ENCODE measurements around the gene HES2. TPM values are rescaled to one million over a fixed set of nuclear protein-coding genes. Genes with fewer than 3 reads are reported as not detected.

The HES2 gene
- total and polyA plus RNA-seq, 4 donors = 0.10 TPM; not detected in 3

DNA sequence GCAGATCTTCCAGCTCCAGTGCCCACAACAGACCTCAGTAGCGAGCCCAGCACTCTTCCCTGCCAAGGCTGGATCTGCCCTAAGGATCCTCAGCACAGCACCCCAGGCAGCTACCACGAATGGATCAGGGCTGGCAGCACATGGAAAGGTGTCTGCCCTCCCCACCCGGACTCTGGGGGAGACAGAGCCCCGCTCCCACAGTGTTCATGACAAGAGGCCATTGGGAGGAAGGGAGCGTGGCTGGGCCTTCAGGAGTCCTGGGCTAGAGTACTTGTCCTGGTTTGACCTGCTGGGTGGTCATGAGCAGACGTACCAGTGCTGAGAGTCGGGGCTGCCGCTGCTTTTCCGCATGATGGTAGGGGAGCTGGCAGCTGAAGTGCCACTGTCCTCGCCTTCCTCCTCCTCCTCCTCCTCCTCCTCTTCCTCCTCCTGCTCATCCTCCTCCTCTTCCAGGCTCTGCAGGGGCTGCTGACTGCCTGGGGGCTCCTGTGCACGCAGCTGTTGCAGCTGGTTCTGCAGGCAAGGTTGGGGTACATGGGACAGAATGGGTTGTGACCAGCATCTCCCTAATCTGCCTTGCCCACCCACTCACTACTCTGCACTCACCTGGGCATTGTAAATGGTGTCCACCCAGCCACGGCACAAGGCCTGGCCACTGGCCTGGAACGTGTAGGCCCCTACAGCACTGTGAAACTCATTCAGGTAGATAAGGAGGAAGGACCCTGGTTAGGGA, 49.2 kb upstream of the HES2 start (continued):
- TF ChIP-seq, protein P1, sequence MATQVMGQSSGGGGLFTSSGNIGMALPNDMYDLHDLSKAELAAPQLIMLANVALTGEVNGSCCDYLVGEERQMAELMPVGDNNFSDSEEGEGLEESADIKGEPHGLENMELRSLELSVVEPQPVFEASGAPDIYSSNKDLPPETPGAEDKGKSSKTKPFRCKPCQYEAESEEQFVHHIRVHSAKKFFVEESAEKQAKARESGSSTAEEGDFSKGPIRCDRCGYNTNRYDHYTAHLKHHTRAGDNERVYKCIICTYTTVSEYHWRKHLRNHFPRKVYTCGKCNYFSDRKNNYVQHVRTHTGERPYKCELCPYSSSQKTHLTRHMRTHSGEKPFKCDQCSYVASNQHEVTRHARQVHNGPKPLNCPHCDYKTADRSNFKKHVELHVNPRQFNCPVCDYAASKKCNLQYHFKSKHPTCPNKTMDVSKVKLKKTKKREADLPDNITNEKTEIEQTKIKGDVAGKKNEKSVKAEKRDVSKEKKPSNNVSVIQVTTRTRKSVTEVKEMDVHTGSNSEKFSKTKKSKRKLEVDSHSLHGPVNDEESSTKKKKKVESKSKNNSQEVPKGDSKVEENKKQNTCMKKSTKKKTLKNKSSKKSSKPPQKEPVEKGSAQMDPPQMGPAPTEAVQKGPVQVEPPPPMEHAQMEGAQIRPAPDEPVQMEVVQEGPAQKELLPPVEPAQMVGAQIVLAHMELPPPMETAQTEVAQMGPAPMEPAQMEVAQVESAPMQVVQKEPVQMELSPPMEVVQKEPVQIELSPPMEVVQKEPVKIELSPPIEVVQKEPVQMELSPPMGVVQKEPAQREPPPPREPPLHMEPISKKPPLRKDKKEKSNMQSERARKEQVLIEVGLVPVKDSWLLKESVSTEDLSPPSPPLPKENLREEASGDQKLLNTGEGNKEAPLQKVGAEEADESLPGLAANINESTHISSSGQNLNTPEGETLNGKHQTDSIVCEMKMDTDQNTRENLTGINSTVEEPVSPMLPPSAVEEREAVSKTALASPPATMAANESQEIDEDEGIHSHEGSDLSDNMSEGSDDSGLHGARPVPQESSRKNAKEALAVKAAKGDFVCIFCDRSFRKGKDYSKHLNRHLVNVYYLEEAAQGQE (IDR thresholded peaks at IDR 0.05) = no peak

DNA sequence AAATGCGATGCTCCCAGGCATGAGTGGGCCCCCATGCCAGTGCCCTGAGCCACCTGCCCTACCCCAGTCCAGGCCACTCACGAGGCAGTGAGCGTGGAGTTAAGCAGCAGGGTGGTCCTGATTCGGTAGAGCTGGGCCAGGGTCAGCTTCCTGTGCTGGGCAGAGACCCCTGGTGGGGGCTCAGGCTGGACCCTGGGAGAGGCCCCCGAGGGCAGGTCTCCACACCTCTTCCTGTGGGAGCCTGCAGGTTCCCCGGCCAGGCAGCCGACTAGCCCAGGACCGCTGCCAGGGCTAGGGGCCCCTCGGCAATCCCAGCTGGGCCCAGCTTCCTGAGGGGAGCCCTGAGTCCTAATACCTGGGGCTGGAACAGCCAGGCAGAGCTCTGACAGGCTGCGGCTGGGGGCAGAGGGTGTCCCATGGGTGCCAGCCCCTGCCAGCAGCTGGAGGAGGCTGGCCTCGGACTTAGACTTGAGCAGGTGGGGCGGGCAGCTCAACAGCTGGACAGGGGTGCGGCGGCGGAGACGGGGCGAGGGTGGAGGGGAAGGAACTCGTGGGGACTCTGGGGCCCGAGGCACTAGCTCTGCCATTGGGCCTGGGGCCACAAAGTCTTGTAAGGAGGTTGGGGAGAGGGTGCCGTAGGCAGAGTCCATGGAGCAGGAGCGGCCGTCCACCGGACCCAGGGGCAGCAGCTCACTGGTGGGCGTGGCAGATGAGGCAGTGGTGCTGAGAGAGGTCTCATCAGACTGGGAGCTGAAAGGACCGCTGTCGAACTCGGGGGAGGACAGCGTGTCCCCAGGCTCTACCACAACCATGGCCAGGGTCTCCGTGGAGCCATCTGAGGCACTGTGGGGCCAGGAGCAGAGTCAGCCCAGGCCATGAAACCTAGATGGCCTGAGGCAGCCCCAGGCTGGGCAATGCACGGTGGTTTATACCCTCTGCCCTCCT, 48.3 kb upstream of the HES2 start:
- TF ChIP-seq NR2F2 (IDR thresholded peaks at IDR 0.05) (no peak), JUND (IDR thresholded peaks at IDR 0.05) (no peak), GABPA (IDR thresholded peaks at IDR 0.05 in 1 of 2, conservative IDR thresholded peaks at IDR 0.05 in 1 of 2) (no peak), FOXA1 (IDR thresholded peaks at IDR 0.05) (no peak)
- TF ChIP-seq, protein P1 (IDR thresholded peaks at IDR 0.05) = no peak
- Histone ChIP-seq H3K4me1 (ENCODE audit: control insufficient read depth in 4 of 4, insufficient read depth in 4 of 4, low read length in 3 of 4) (peaks cover 7 to 28% (median 16%) of the 10 kb centered on the region in 4 donors), H3K27ac (ENCODE audit: low read depth in 1 of 2, low read length in 2 of 2) (no peak overlapping the region), H3K4me3 (ENCODE audit: low read depth in 1 of 3, low read length in 3 of 3) (no peak overlapping the region), H3K27me3 (ENCODE audit: control insufficient read depth in 4 of 4, insufficient read depth in 4 of 4, low read length in 3 of 4) (no peaks in the 10 kb centered on the region), H3K36me3 (ENCODE audit: control insufficient read depth in 4 of 4, insufficient read depth in 3 of 4, low read depth in 1 of 4, low read length in 3 of 4) (no peaks in the 10 kb centered on the region), H3K9me3 (ENCODE audit: control insufficient read depth in 4 of 4, low read length in 3 of 4) (no peaks in the 10 kb centered on the region), H3K9ac (ENCODE audit: low read depth in 1 of 2, low read length in 2 of 2) (no peak overlapping the region)
- DNase-seq (ENCODE audit: low spot score) = no peak
- 95% methylated on average over 30 of the region's 30 CpGs for WGBS

DNA sequence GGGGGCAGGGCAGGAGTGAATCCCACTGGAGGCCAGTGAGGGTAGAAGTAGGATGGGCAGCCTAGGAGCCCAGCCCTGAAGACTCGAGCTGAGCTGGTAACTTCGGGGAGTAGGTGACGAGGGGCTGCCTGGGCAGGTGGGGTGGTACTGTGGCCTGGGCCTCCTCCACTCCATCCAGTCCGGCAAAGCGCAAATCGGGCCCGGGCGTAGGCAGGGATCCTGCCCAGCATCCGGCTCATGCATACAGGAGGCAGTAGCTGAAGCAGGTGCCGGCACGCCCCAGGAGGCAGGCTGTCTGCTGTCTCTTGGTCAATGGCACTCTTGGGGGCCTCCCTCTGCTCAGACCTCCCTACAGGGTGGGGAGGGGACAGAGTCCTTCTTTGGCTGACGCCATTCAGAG, 47.5 kb upstream of the HES2 start:
- no peak for DNase-seq (ENCODE audit: low spot score)
- Histone ChIP-seq H3K4me3 (ENCODE audit: low read depth in 1 of 3, low read length in 3 of 3) (no peak overlapping the region), H3K9me3 (ENCODE audit: control insufficient read depth in 4 of 4, low read length in 3 of 4) (no peaks in the 10 kb centered on the region), H3K9ac (ENCODE audit: low read depth in 1 of 2, low read length in 2 of 2) (no peak overlapping the region), H3K27me3 (ENCODE audit: control insufficient read depth in 4 of 4, insufficient read depth in 4 of 4, low read length in 3 of 4) (no peaks in the 10 kb centered on the region), H3K36me3 (ENCODE audit: control insufficient read depth in 4 of 4, insufficient read depth in 3 of 4, low read depth in 1 of 4, low read length in 3 of 4) (no peaks in the 10 kb centered on the region), H3K4me1 (ENCODE audit: control insufficient read depth in 4 of 4, insufficient read depth in 4 of 4, low read length in 3 of 4) (peaks cover 7 to 26% (median 13%) of the 10 kb centered on the region in 4 donors), H3K27ac (ENCODE audit: low read depth in 1 of 2, low read length in 2 of 2) (no peak overlapping the region)
- no peak for TF ChIP-seq SP1 (IDR thresholded peaks at IDR 0.05)
- TF ChIP-seq FOXA2 (IDR thresholded peaks at IDR 0.05) = no peak
- TF ChIP-seq, protein P2, sequence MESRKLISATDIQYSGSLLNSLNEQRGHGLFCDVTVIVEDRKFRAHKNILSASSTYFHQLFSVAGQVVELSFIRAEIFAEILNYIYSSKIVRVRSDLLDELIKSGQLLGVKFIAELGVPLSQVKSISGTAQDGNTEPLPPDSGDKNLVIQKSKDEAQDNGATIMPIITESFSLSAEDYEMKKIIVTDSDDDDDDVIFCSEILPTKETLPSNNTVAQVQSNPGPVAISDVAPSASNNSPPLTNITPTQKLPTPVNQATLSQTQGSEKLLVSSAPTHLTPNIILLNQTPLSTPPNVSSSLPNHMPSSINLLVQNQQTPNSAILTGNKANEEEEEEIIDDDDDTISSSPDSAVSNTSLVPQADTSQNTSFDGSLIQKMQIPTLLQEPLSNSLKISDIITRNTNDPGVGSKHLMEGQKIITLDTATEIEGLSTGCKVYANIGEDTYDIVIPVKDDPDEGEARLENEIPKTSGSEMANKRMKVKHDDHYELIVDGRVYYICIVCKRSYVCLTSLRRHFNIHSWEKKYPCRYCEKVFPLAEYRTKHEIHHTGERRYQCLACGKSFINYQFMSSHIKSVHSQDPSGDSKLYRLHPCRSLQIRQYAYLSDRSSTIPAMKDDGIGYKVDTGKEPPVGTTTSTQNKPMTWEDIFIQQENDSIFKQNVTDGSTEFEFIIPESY (IDR thresholded peaks at IDR 0.05) = no peak
- TF ChIP-seq, protein P3, sequence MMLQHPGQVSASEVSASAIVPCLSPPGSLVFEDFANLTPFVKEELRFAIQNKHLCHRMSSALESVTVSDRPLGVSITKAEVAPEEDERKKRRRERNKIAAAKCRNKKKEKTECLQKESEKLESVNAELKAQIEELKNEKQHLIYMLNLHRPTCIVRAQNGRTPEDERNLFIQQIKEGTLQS (IDR thresholded peaks at IDR 0.05) = no peak
- TF ChIP-seq YY1 (IDR thresholded peaks at IDR 0.05) = no peak
- TF ChIP-seq, protein P4, sequence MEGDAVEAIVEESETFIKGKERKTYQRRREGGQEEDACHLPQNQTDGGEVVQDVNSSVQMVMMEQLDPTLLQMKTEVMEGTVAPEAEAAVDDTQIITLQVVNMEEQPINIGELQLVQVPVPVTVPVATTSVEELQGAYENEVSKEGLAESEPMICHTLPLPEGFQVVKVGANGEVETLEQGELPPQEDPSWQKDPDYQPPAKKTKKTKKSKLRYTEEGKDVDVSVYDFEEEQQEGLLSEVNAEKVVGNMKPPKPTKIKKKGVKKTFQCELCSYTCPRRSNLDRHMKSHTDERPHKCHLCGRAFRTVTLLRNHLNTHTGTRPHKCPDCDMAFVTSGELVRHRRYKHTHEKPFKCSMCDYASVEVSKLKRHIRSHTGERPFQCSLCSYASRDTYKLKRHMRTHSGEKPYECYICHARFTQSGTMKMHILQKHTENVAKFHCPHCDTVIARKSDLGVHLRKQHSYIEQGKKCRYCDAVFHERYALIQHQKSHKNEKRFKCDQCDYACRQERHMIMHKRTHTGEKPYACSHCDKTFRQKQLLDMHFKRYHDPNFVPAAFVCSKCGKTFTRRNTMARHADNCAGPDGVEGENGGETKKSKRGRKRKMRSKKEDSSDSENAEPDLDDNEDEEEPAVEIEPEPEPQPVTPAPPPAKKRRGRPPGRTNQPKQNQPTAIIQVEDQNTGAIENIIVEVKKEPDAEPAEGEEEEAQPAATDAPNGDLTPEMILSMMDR (IDR thresholded peaks at IDR 0.05; ENCODE audit: low read depth, low read length, missing input control) = no peak
- no peak for TF ChIP-seq GABPA (IDR thresholded peaks at IDR 0.05 in 1 of 2, conservative IDR thresholded peaks at IDR 0.05 in 1 of 2)
- no peak for TF ChIP-seq RXRA (IDR thresholded peaks at IDR 0.05)
- WGBS = 96% methylated on average over 12 of the region's 12 CpGs

Data from liver (tissue), 9 donors.